HG03558 (cell line): ENCODE results near the gene ELF1.
"Not testable (repeated sequence)": the region's sequence is repeated elsewhere in the genome, so short reads cannot be mapped to it uniquely, and the experiment has no call there.

ENCODE experiments used
- ATAC-seq: cut with Tn5 transposase; IDR thresholded peaks from one replicate; pipeline ENCODE4 v1.9.1; 2021; ENCODE audit warnings: moderate number of reproducible peaks; ENCODE audit not compliant: unreplicated experiment; ENCODE audit errors: extremely low read depth

The ELF1 gene

DNA sequence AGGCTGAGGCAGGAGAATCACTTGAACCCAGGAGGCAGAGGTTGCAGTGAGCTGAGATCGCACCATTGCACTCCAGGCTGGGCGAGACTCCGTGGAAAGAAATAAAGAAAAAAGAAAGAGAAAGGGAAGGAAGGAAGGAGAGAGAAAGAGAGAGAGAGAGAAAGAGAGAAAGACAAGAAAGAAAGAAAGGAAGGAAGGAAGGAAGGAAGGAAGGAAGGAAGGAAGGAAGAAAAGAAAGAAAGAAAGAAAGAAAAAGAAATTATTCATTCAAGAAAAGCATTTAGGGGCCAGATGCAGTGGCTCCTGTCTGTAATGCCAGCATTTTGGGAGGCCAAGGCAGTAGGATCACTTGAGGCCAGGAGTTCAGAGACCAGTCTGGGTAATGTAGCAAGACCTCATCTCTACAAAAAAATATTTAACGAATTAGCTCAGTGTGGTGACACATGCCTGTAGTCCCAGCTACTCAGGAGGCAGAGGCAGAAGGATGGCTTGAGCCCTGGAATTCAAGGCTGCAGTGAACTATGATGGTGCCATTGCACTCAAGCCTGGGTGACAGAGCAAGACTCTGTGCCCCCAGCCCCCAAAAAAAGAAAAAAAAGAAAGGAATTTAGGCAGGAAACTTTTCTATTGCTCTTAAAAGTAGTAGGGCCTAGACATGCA is 109.4 kb downstream of the ELF1 start:
- ATAC-seq, result not testable (repeated sequence)

DNA sequence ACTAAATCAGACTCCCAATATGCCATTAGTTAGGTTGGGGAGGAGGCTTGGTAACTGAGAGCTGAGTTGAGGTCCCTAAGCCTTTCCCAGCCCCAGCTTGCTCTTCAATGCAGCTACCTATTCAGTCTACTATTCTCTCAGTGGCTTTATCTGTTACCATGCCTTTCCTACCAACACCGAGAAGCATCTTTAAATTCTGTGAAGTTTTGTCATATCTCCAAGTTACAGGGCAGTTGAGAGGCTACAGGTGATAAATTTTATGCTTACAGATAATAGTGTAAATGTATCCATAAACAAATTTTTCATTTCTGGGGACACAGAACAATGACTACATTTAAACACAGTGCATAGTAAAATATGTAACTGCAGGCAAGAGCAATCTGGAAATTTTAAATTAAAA is 110.6 kb downstream of the ELF1 start:
- ATAC-seq, result no peak

DNA sequence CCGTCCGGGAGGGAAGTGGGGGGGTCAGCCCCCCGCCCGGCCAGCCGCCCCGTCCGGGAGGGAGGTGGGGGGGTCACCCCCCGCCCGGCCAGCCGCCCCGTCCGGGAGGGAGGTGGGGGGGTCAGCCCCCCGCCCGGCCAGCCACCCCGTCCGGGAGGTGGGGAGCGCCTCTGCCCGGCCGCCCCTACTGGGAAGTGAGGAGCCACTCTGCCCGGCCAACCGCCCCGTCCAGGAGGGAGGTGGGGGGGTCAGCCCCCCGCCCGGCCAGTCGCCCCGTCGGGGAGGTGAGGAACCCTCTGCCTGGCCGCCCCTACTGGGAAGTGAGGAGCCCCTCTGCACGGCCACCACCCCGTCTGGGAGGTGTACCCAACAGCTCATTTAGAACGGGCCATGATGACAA is 118.1 kb downstream of the ELF1 start:
- ATAC-seq, result not testable (repeated sequence)

DNA sequence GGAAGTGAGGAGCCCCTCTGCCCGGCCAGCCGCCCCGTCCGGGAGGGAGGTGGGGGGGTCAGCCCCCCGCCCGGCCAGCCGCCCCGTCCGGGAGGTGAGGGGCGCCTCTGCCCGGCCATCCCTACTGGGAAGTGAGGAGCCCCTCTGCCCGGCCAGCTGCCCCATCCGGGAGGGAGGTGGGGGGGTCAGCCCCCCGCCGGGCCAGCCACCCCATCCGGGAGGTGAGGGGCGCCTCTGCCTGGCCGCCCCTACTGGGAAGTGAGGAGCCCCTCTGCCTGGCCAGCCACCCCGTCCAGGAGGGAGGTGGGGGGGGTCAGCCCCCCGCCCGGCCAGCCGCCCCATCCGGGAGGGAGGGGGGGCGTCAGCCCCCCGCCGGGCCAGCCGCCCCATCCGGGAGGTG is 118.5 kb downstream of the ELF1 start:
- not testable (repeated sequence) for ATAC-seq

DNA sequence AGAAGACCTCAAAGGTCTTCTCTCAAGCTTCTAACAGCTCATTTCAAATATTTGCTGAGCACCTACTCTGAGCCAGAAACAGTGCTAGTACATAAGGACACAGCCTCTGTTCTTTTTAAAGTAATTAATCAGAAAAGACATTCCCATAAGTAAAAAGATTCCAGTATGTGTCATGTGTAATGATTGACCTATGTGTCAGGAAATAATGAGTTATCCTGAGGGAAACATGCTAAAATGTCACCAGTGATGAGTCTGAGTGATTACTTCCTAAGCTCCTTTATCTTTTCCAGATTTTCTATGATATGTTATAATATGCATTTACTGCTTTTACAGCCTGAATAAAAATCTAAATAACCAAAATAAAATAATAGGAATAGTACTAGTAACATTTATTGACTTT is 122.1 kb downstream of the ELF1 start:
- ATAC-seq, result no peak

DNA sequence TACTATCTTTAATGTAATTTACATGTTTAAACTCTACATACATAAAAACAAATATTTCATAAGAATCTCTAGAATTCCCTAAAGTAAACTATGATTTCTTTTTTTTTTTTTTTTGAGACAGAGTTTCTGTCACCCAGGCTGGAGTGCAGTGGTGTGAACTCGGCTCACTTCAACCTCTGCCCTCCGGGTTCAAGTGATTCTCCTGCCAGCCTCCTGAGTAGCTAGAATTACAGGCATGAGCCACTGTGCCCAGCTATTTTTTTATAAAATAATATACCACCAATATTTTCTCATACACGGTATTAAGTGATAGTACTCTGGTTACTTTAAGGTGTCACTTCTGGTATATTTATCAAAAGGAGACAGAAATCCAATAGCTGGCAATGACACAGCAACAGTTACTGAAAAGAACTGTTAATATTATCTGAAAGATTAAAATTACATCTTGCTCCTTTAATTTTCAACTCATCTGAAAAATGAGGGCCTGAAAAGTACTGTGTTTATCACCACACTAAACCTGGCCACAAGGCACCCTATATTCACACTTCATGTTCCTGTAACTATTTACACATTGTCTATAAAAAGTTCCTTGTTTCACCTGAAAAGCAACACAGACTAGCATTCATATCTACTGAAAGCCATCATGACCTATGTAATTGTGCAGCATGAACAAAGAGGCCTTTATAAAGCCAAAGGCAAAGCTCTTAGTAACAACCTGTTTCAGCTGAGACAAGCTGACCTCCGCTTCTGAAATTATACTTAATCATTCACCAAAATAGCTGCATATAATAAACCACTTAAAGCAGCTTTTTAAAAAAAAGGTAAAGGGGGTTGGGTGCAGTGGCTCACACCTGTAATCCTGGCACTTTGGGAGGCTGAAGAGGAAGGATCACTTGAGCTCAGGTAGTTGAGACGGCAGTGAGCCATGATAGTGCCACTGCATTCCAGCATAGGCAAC is 123.6 kb downstream of the ELF1 start:
- no peak for ATAC-seq

DNA sequence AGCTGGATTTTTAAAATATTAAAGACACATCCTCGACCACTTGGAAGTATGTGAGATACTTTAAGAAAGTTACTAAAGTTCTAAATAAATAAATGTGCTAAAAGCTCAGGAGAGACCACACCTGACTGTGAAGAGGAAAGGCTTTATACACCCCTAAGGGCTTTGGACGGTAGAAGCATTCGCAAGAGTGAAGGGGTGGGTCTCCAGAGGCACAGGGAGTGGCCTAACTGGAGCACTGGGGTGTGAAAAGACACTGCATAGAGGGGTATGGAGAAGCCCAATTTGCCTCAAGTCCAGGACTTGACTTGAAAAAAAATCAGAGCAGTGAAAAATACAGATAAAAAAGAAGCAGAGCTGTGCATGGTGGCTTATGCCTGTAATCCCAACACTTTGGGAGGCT is 125.5 kb downstream of the ELF1 start:
- not testable (repeated sequence) for ATAC-seq

DNA sequence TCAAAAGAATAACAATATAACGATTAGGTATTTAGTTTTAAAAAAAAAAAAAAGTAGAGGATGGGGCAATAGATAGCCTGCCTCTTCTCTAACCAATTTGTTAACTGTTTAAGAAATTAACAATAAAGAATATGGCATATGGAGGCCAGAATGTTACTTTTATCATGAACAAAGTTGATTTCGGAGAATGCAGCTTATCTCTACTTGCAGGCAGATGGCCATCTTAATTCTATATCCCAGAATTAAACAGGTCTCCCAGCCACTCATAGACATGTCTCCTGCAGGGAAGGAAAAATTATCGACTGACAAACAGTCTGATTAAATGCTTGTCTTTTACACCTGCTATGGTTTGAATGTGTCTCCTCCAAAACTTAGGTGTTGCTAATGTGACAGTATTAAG is 133.1 kb downstream of the ELF1 start:
- ATAC-seq, result no peak

DNA sequence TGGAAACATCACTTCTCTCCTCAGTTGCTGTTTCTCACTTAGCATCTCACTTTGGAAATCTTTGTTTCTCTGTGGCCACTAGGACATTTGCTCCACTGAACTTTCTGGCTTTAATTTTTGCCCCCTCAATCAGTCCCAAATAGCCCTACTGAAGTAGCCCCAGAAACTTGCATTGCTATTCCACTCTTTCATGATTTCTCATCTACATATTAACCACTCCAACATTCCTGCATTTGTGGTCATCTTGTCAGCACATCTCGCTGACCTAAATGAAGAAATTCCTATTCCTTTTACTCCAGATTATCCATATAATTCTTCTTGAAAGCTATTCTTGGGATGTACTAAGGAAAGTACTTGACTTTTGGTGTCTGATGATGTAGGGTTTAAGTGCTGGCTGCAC is 134.9 kb downstream of the ELF1 start:
- not testable (repeated sequence) for ATAC-seq
